Esophagus squamous epithelium (tissue), 4 donors: ENCODE data around the gene EFCAB5.

Experiments used
- CTCF ChIP-seq, 6 experiments: fragments of 450-650 bp in 4 of 6; fragments of 200-600 bp in 2 of 6; sonication (generic) in 2 of 6; IDR thresholded peaks; one replicate each; pipeline ENCODE4 v1.5.1; 2016 to 2019; ENCODE audit warnings: antibody characterized with exemption in 6 of 6, mild to moderate bottlenecking in 4 of 6, moderate library complexity in 4 of 6
- POLR2A ChIP-seq, 4 donors: fragments of 450-650 bp; IDR thresholded peaks; one replicate each; pipeline ENCODE4 v1.6.1; 2017; ENCODE audit warnings: antibody characterized with exemption in 4 of 4, mild to moderate bottlenecking in 4 of 4, moderate library complexity in 3 of 4

- TF ChIP-seq CTCF (IDR thresholded peaks at IDR 0.05) (no peak), POLR2A (IDR thresholded peaks at IDR 0.05) (no peak)
These were observed 36.4 kb downstream of the EFCAB5 start for GRCh38 chr17:29977836-29978235.
